HG02623 (cell line): ENCODE measurements around the gene KCNQ1.

Experiments
- ATAC-seq: cut with Tn5 transposase; IDR thresholded peaks from one replicate; pipeline ENCODE4 v1.9.1; 2021; ENCODE audit warnings: moderate library complexity; ENCODE audit not compliant: unreplicated experiment

KCNQ1 gene

GRCh38 chr11:2577031-2577990 is 132.5 kb downstream of the KCNQ1 start:
- no peak for ATAC-seq

DNA sequence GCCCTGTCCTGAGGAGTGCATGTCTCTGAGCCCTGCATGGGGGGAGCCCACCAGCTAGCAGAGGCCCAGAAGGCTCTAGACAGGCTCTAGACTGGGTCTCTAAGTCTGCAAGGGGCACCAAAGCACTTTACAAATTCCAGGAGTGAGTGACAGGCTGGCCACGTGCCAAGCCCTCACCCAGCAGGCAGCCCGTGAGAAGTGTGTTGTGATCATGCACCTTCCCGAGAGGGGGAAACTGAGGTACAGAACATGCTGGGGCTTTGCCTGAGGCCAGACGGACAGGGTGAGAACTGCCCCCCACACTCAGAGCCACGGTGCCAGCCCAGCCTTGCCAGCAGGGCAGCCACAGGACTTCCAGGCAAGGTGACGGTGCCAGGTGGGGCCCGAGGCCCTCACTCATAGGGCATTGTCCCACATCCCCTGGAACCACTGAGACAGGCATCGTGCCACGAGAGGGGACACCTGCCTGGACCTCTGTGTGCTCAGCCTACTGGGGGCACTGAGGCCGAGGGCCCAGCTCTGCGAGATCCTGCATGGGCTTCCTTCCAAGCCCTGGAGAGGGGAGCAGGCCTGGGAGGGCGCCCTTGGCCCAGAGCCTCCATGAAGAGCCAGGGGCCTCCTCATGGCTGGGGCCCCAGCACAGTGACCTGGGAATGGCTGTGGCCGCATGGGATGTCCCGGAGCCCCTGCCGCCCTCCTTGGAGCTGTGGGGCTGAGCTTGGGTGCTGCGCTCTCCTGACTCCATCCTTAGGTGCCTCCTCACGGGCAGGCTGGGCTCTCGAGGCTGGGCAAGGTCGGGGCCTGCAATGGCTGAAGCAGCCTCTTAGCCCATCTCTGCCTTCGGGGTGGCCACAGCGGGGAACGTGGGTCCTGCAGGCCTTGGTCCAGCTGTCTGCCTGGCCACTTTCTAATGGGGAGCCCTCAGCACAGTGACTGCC is 133.5 kb downstream of the KCNQ1 start:
- no peak for ATAC-seq

DNA sequence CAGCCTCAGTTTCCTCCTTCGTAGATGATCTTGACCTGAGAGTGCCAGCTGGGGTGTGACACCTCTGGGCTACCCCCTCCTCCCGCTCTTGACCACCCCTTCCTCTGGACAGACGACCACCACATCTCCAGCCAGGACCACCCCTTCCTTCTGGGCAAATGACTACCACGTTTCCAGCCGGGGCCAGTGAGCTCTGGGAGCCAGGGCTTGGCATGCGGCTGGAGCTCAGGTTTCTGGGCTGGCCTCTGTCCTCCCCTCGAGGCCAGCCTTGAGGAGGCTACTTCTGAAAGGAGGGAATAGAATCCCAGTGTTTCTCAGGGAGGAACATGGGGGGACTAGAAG is 134.1 kb downstream of the KCNQ1 start:
- no peak for ATAC-seq

- ATAC-seq: no peak
Observed at GRCh38 chr11:2579315-2580060, 134.7 kb downstream of the KCNQ1 start.

- no peak for ATAC-seq
Observed at GRCh38 chr11:2580061-2580421, 135.2 kb downstream of the KCNQ1 start.

GRCh38 chr11:2580571-2581001 is 135.8 kb downstream of the KCNQ1 start:
- ATAC-seq: no peak

GRCh38 chr11:2581151-2581930 is 136.5 kb downstream of the KCNQ1 start:
- no peak for ATAC-seq

DNA sequence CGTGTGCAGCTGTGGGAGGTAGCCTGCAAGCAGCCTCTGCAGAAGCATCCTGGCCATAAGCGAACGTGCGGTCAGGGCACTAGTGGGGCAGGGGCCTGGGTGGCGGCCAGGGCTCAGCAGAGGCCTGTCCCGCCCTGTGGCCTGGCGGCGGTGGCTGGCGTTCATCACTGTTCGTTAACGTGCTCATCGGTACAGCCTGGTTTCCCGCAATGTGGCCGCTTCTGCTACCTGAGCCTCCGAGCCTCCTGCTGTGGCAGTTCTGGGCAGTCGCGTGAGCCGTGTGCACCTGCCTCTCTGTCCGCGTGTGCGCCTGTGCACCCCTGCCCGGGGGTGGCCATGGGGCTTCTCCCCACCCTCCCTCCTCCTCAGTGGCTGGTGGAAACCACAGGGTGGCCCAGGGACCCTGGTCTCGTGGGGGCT is 137.1 kb downstream of the KCNQ1 start:
- ATAC-seq: no peak

DNA sequence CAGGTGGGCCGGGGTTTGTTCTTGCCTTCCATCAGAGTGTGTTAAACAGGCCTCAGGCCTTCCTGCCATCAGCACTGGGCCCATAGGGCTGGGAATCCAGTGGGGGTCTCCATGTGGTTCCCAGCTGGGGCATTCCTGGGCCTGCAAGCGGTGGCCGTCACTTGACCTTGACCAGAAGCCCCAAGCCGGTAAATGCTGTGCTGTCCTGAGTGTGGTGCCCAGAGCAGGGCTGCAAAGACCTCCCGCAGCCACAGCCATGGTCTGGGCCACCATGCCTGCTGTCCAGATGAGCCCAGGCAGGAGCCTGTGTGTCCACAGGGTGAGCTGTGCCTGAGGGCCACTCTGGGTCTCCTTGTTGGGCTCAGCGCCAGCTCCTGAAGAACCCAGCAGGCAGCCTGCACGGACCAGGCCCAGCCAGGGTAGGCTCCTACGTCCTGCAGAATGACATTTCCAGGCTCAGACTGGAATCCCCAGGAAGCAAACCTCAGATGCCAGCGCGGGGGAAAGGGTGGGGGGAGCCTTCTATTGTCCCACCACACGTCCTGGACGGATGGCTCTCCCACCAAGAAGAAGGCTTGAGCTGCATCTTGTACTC is 137.6 kb downstream of the KCNQ1 start:
- no peak for ATAC-seq

- no peak for ATAC-seq
Observed at GRCh38 chr11:2582946-2583604, 138.3 kb downstream of the KCNQ1 start.

GRCh38 chr11:2583605-2583958 is 138.8 kb downstream of the KCNQ1 start:
- no peak for ATAC-seq

DNA sequence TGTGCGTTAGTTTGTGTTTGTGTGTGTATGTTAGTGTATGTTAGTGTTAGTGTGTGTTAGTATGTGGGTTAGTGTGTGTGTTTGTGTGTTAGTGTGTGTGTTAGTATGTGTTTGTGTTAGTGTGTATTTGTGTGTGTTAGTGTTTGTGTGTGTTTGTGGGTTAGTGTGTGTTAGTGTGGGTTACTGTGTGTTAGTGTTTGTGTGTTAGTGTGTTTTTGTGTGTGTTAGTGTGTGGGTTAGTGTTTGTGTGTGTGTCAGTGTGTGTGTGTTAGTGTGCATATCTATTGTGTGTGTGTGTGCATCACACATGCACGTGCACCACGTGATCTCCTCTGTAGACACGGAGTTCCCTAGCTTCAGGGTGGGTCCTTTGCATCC is 139.6 kb downstream of the KCNQ1 start:
- ATAC-seq: no peak

GRCh38 chr11:2584812-2585565 is 140.2 kb downstream of the KCNQ1 start:
- no peak for ATAC-seq

DNA sequence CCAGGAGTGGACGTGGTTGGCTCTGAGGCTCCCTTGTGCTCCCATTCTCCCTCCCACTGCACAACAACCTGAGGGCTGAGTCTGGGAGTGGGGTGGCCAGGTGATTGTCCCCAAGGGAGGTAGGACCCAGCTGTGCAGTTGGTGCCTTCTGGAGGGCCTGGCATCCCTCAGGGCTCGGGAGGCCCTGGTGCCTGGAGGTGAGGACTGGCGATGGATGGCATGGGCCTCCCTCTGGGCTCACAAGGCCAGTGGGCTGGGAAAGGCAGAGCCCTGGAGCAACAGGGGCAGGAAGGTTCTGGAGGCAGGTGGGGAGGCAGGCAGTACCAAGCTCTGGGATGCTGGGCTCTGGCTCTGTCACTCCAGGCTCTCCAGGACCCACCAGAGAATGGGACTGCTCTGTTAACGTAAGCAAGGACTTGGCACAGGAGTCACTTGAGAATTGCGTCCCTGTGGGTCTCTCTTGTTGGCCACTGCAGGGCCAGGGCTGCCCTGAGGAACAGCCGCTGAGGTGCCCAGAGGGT is 140.8 kb downstream of the KCNQ1 start:
- ATAC-seq: no peak

GRCh38 chr11:2586087-2586792 is 141.4 kb downstream of the KCNQ1 start:
- no peak for ATAC-seq

GRCh38 chr11:2586793-2587131 is 142.0 kb downstream of the KCNQ1 start:
- no peak for ATAC-seq

- ATAC-seq: no peak
Observed at GRCh38 chr11:2587132-2587930, 142.5 kb downstream of the KCNQ1 start.
